HepG2 (cell line): ENCODE results near the gene HNRNPF.

Experiments used
- CTCF ChIP-seq: sonication (generic); formaldehyde crosslinking; IDR thresholded peaks from 2 replicates; pipeline ENCODE4 v1.5.0; 2020; ENCODE audit warnings: mild to moderate bottlenecking, missing genetic modification reagents, moderate library complexity
- MED1 ChIP-seq: sonication (generic); formaldehyde crosslinking; IDR thresholded peaks from 2 replicates; pipeline ENCODE4 v1.4.0; 2020; ENCODE audit warnings: missing genetic modification reagents
- MEIS1 ChIP-seq: sonication (generic); formaldehyde crosslinking; IDR thresholded peaks from 2 replicates; pipeline ENCODE4 v1.9.0; 2021; ENCODE audit warnings: mild to moderate bottlenecking, missing genetic modification reagents, moderate library complexity, borderline replicate concordance
- MEIS2 ChIP-seq: sonication (generic); formaldehyde crosslinking; IDR thresholded peaks from 2 replicates; pipeline ENCODE4 v1.9.0; 2021; ENCODE audit warnings: mild to moderate bottlenecking, missing genetic modification reagents
- NFATC3 ChIP-seq: sonication (generic); formaldehyde crosslinking; IDR thresholded peaks from 2 replicates; pipeline ENCODE4 v1.5.1; 2020; ENCODE audit warnings: mild to moderate bottlenecking, missing genetic modification reagents
- NFIB ChIP-seq: sonication (generic); formaldehyde crosslinking; IDR thresholded peaks from 2 replicates; pipeline ENCODE4 v1.9.0; 2021; ENCODE audit warnings: missing genetic modification reagents, mild to moderate bottlenecking, borderline replicate concordance
- NFKBIZ ChIP-seq: IDR thresholded peaks from 2 replicates; pipeline ENCODE4 v1.6.1; 2018; ENCODE audit warnings: missing genetic modification reagents, missing compliant biosample characterization
- NR2F6 ChIP-seq, 2 experiments: IDR thresholded peaks; 2 replicates each; pipeline ENCODE4 v1.6.1; 2016; ENCODE audit warnings: antibody characterized with exemption in 1 of 2, mild to moderate bottlenecking in 1 of 2
- POLR2AphosphoS5 ChIP-seq: IDR thresholded peaks from 2 replicates; pipeline ENCODE4 v1.6.1; 2012; ENCODE audit warnings: low read depth, low read length
- RFX5 ChIP-seq: IDR thresholded peaks from 2 replicates; pipeline ENCODE4 v1.6.1; 2011; ENCODE audit warnings: low read depth, low read length, improper control_type of control experiment
- SP140L ChIP-seq: sonication (generic); formaldehyde crosslinking; IDR thresholded peaks from 2 replicates; pipeline ENCODE4 v1.4.0; 2020; ENCODE audit warnings: missing genetic modification reagents, borderline replicate concordance
- SRF ChIP-seq: IDR thresholded peaks from 2 replicates; pipeline ENCODE4 v1.6.1; 2011; ENCODE audit warnings: mild to moderate bottlenecking, low read depth, low read length, moderate library complexity
- TCF7L2 ChIP-seq: IDR thresholded peaks from 2 replicates; pipeline ENCODE4 v1.6.1; 2011; ENCODE audit warnings: mild to moderate bottlenecking, low read depth, low read length, moderate library complexity

DNA sequence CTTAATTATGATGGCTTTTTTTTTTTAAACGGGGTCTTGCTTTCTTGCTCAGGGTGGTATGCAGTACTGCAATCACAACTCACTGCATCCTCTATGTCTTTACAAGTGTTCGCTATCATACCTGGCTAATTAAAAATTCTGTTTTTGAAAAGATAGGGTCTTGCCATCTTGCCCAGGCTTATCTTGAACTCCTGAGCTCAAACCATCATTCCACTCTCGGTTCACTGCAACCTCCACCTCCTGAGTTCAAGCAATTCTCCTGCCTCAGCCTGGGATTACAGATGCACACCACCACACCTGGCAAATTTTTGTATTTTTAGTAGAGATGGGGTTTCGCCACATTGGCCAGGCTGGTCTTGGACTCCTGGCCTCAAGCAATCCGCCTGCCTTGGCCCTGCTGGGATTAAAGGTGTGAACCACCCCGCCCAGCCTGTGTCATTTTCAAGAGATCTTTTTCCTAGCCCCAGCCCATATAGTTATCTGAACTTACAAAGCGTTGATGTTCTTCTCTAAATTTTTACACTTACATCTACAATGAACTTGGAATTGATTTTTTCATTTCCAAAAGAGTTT lies 6.0 kb downstream of the HNRNPF start:
- no peak for TF ChIP-seq NFKBIZ (CRISPR knock-in tag)
- TF ChIP-seq MEIS2, result no peak
- no peak for TF ChIP-seq MED1 (CRISPR knock-in tag)
- TF ChIP-seq MEIS1 (CRISPR knock-in tag), result no peak
- TF ChIP-seq TCF7L2, result no peak
- no peak for TF ChIP-seq NFATC3
- TF ChIP-seq POLR2AphosphoS5, result no peak
- TF ChIP-seq SP140L (CRISPR knock-in tag), result no peak
- TF ChIP-seq CTCF (CRISPR knock-in tag), result no peak
- TF ChIP-seq NR2F6 (IDR thresholded peaks at IDR 0.05), result no peak
- no peak for TF ChIP-seq NR2F6 (CRISPR knock-in tag; IDR thresholded peaks at IDR 0.05)
- TF ChIP-seq RFX5, result no peak
- no peak for TF ChIP-seq NFIB
- TF ChIP-seq SRF, result no peak
